H9 (cell line): ENCODE measurements around the gene SUPT3H. TPM values are rescaled to one million over a fixed set of nuclear protein-coding genes. Genes with fewer than 3 reads are reported as not detected.

ENCODE experiments used
- DNase-seq: peaks from one replicate; pipeline ENCODE4 v3.0.0-alpha.2; 2017
- H2AFZ ChIP-seq: one replicate; pipeline ENCODE4 v1.6.1; 2013; ENCODE audit warnings: mild to moderate bottlenecking, low read length, control low read depth, moderate library complexity
- H2AK5ac ChIP-seq: 2 replicates; pipeline ENCODE4 v1.6.1; 2013; ENCODE audit warnings: low read length, control low read depth, mixed read lengths; ENCODE audit not compliant: insufficient read length
- H2BK120ac ChIP-seq: one replicate; pipeline ENCODE4 v1.6.1; 2013; ENCODE audit warnings: low read depth, mild to moderate bottlenecking, low read length, control low read depth, inconsistent platforms; ENCODE audit not compliant: poor library complexity, severe bottlenecking
- H2BK12ac ChIP-seq: 2 replicates; pipeline ENCODE4 v1.6.1; 2013; ENCODE audit warnings: low read length, control low read depth, mixed read lengths, low read depth; ENCODE audit not compliant: insufficient read length
- H2BK15ac ChIP-seq: 2 replicates; pipeline ENCODE4 v1.6.1; 2013; ENCODE audit warnings: low read depth, low read length, control low read depth
- H2BK20ac ChIP-seq: one replicate; pipeline ENCODE4 v1.6.1; 2013; ENCODE audit warnings: low read depth, mild to moderate bottlenecking, low read length, control low read depth, inconsistent platforms; ENCODE audit not compliant: poor library complexity, severe bottlenecking
- H2BK5ac ChIP-seq: 2 replicates; pipeline ENCODE4 v1.6.1; 2013; ENCODE audit warnings: low read length, control low read depth, mixed read lengths; ENCODE audit not compliant: insufficient read length
- H3K14ac ChIP-seq: 2 replicates; pipeline ENCODE4 v1.6.1; 2013; ENCODE audit warnings: low read length, control low read depth; ENCODE audit not compliant: insufficient read depth
- H3K18ac ChIP-seq: 2 replicates; pipeline ENCODE4 v1.6.1; 2013; ENCODE audit warnings: low read depth, mild to moderate bottlenecking, mixed read lengths, low read length, control low read depth; ENCODE audit not compliant: insufficient read length
- H3K23ac ChIP-seq: 2 replicates; pipeline ENCODE4 v1.6.1; 2013; ENCODE audit warnings: low read length, control low read depth, mixed read lengths, low read depth; ENCODE audit not compliant: insufficient read length
- H3K23me2 ChIP-seq: 2 replicates; pipeline ENCODE4 v1.6.1; 2013; ENCODE audit warnings: low read depth, mild to moderate bottlenecking, mixed read lengths, low read length, control low read depth; ENCODE audit not compliant: insufficient read length, poor library complexity, severe bottlenecking
- H3K27ac ChIP-seq: 2 replicates; pipeline ENCODE4 v1.5.1; 2013; ENCODE audit warnings: low read length, control low read depth, mixed read lengths, low read depth; ENCODE audit not compliant: insufficient read length
- H3K27me3 ChIP-seq: 2 replicates; pipeline ENCODE4 v1.6.1; 2013; ENCODE audit warnings: low read length, control low read depth, inconsistent platforms; ENCODE audit not compliant: insufficient read depth
- H3K4ac ChIP-seq: 2 replicates; pipeline ENCODE4 v1.6.1; 2013; ENCODE audit warnings: low read depth, mild to moderate bottlenecking, control low read depth, inconsistent platforms, low read length, moderate library complexity
- H3K4me1 ChIP-seq: 2 replicates; pipeline ENCODE4 v1.6.1; 2013; ENCODE audit warnings: low read length, control low read depth, inconsistent platforms; ENCODE audit not compliant: insufficient read depth
- H3K4me2 ChIP-seq: 2 replicates; pipeline ENCODE4 v1.6.1; 2013; ENCODE audit warnings: low read length, control low read depth, mixed read lengths; ENCODE audit not compliant: insufficient read length, insufficient read depth
- H3K56ac ChIP-seq: 2 replicates; pipeline ENCODE4 v1.6.1; 2013; ENCODE audit warnings: low read depth, mild to moderate bottlenecking, mixed read lengths, low read length, control low read depth; ENCODE audit not compliant: insufficient read length
- H3K79me1 ChIP-seq: 2 replicates; pipeline ENCODE4 v1.6.1; 2013; ENCODE audit warnings: low read depth, mild to moderate bottlenecking, moderate library complexity, low read length, control low read depth, inconsistent platforms; ENCODE audit not compliant: insufficient read depth, poor library complexity, severe bottlenecking
- H3K79me2 ChIP-seq: 2 replicates; pipeline ENCODE4 v1.6.1; 2013; ENCODE audit warnings: low read length, control low read depth, inconsistent platforms; ENCODE audit not compliant: insufficient read depth
- H3K9ac ChIP-seq: 2 replicates; pipeline ENCODE4 v1.6.1; 2013; ENCODE audit warnings: low read length, control low read depth, mixed read lengths; ENCODE audit not compliant: insufficient read length; ENCODE audit errors: extremely low read depth
- H3K9me3 ChIP-seq: one replicate; pipeline ENCODE4 v1.6.1; 2013; ENCODE audit warnings: low read depth, low read length, inconsistent platforms; ENCODE audit not compliant: control insufficient read depth
- H3T11ph ChIP-seq: one replicate; pipeline ENCODE4 v1.6.1; 2013; ENCODE audit warnings: mild to moderate bottlenecking, low read length, control low read depth, inconsistent platforms
- H4K20me1 ChIP-seq: one replicate; pipeline ENCODE4 v1.6.1; 2013; ENCODE audit not compliant: control insufficient read depth, insufficient read length, insufficient read depth
- H4K5ac ChIP-seq: 2 replicates; pipeline ENCODE4 v1.6.1; 2013; ENCODE audit warnings: low read depth, mild to moderate bottlenecking, mixed read lengths, low read length, control low read depth; ENCODE audit not compliant: insufficient read length
- H4K8ac ChIP-seq: replicated peaks from 2 replicates; pipeline ENCODE4 v1.6.1; 2013; ENCODE audit warnings: low read length, control low read depth, mixed read lengths, low read depth; ENCODE audit not compliant: insufficient read length
- H4K91ac ChIP-seq: 2 replicates; pipeline ENCODE4 v1.6.1; 2013; ENCODE audit warnings: low read depth, mild to moderate bottlenecking, moderate library complexity, mixed read lengths, low read length, control low read depth; ENCODE audit not compliant: insufficient read length
- H3K27ac Mint-ChIP-seq, 3 experiments: 2 replicates in 2 of 3; 3 replicates in 1 of 3; pipeline ENCODE4 v1.8.0; 2020 to 2021; ENCODE audit warnings: mixed read lengths in 3 of 3, mild to moderate bottlenecking in 1 of 3, moderate library complexity in 1 of 3
- H3K27me3 Mint-ChIP-seq: 2 replicates; pipeline ENCODE4 v1.8.0; 2021; ENCODE audit warnings: low read depth, mild to moderate bottlenecking, moderate library complexity, mixed read lengths
- H3K36me3 Mint-ChIP-seq, 3 experiments: 2 replicates in 2 of 3; 3 replicates in 1 of 3; pipeline ENCODE4 v1.8.0; 2020 to 2021; ENCODE audit warnings: low read depth in 3 of 3, mixed read lengths in 3 of 3; ENCODE audit not compliant: insufficient read depth in 1 of 3
- H3K4me1 Mint-ChIP-seq, 2 experiments: 2 replicates each; pipeline ENCODE4 v1.8.0; 2020; ENCODE audit warnings: mixed read lengths in 2 of 2
- H3K4me3 Mint-ChIP-seq, 2 experiments: 2 replicates in 1 of 2; 3 replicates in 1 of 2; pipeline ENCODE4 v1.8.0; 2020 to 2021; ENCODE audit warnings: mild to moderate bottlenecking in 2 of 2, mixed read lengths in 2 of 2, moderate library complexity in 1 of 2
- H3K9me3 Mint-ChIP-seq, 2 experiments: 2 replicates in 1 of 2; 3 replicates in 1 of 2; pipeline ENCODE4 v1.8.0; 2020; ENCODE audit warnings: mild to moderate bottlenecking in 2 of 2, mixed read lengths in 2 of 2, moderate library complexity in 1 of 2
- WGBS: extraction: QIAGEN DNeasy Blood & Tissue Kit; methylation state at CpG from one replicate; pipeline ENCODE4 v1.1.7; 2013; ENCODE audit warnings: missing lambda C conversion rate, low lambda C conversion rate, mixed read lengths; ENCODE audit not compliant: insufficient read length; ENCODE audit errors: extremely low coverage; 5-methylcytosine and 5-hydroxymethylcytosine counted together
- total RNA-seq: library from RNA; stranded (reverse); gene quantifications from 2 replicates; pipeline ENCODE4 v1.2.1, GENCODE V29; 2021
- TF ChIP-seq, protein P1 (sequence below): fragments of 200-600 bp; sonication (generic); conservative IDR thresholded peaks from 3 replicates; pipeline ENCODE4 v1.8.0; 2021; ENCODE audit warnings: antibody characterized with exemption, mild to moderate bottlenecking

The SUPT3H gene
- total RNA-seq, 1 experiment from 2014 or later: 22.5 TPM

DNA sequence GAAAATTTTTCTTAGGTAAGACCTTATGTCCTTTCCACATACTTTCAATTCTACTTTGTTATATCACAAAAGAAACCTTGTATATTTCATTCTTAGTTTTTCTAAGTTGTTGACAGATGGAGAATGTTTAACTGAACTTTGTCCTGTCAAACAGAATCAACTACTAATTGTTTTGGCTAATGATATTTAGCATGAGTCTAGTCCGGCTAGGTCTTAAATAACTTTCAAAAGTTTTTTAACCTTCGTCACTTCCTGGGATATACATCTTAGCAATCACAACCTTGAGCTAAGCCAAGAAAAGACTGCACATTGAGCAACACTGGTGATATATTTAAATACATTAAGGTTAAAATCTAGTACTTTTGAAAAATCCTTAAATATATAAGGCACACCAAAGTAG is 112.5 kb downstream of the SUPT3H start:
- Histone ChIP-seq H3T11ph (no peak overlapping the region), H2AK5ac (no peak overlapping the region), H2BK20ac (no peak overlapping the region), H3K18ac (no peak overlapping the region), H2BK120ac (no peak overlapping the region), H4K5ac (no peak overlapping the region), H3K9ac (no peak overlapping the region), H3K9me3 (no peaks in the 10 kb centered on the region), H3K4me2 (no peak overlapping the region), H3K14ac (no peak overlapping the region), H3K79me2 (no peaks in the 10 kb centered on the region), H4K91ac (no peak overlapping the region), H3K79me1 (no peaks in the 10 kb centered on the region), H3K56ac (no peak overlapping the region), H3K23me2 (no peaks in the 10 kb centered on the region), H3K27me3 (no peaks in the 10 kb centered on the region), H4K20me1 (no peaks in the 10 kb centered on the region), H3K23ac (no peak overlapping the region), H4K8ac (no peak overlapping the region), H2BK12ac (no peak overlapping the region), H3K4ac (no peak overlapping the region), H2BK15ac (no peak overlapping the region), H2BK5ac (no peak overlapping the region), H2AFZ (no peak overlapping the region), H3K4me1 (no peaks in the 10 kb centered on the region), H3K27ac (no peak overlapping the region)
- no peaks in the 10 kb centered on the region for H3K9me3 Mint-ChIP-seq
- H3K4me3 Mint-ChIP-seq: no peak overlapping the region
- TF ChIP-seq, protein P1, sequence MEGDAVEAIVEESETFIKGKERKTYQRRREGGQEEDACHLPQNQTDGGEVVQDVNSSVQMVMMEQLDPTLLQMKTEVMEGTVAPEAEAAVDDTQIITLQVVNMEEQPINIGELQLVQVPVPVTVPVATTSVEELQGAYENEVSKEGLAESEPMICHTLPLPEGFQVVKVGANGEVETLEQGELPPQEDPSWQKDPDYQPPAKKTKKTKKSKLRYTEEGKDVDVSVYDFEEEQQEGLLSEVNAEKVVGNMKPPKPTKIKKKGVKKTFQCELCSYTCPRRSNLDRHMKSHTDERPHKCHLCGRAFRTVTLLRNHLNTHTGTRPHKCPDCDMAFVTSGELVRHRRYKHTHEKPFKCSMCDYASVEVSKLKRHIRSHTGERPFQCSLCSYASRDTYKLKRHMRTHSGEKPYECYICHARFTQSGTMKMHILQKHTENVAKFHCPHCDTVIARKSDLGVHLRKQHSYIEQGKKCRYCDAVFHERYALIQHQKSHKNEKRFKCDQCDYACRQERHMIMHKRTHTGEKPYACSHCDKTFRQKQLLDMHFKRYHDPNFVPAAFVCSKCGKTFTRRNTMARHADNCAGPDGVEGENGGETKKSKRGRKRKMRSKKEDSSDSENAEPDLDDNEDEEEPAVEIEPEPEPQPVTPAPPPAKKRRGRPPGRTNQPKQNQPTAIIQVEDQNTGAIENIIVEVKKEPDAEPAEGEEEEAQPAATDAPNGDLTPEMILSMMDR: no peak
- H3K27ac Mint-ChIP-seq: no peak overlapping the region
- H3K36me3 Mint-ChIP-seq: no peaks in the 10 kb centered on the region; a peak in 1 of 7 replicates
- H3K4me1 Mint-ChIP-seq: no peaks in the 10 kb centered on the region
- DNase-seq: no peak
- no CpG with 5 or more reads among the region's 2 CpGs for WGBS
- no peaks in the 10 kb centered on the region for H3K27me3 Mint-ChIP-seq
